T-helper 2 cell treated with Interferon-gamma antibody and Interleukin-4, amounts not matched to agents 100 ng/mL and 5 ng/mL, for 36 hours (primary cell): ENCODE data around the gene TBC1D8. TPM values are rescaled to one million over a fixed set of nuclear protein-coding genes. Genes with fewer than 3 reads are reported as not detected.

Experiments
- intact Hi-C: fragments of 100-400 bp; cut with micrococcal nuclease; formaldehyde crosslinking; loops from one replicate; pipeline ENCODE4 v1.15.1; 2023
- total RNA-seq: library from RNA; stranded (reverse); gene quantifications from 2 replicates; pipeline ENCODE4 v1.2.3, GENCODE V29; 2022

The TBC1D8 gene
- total RNA-seq, 1 donor from 2014 or later: 0.66 TPM

- intact Hi-C loops: loop anchor here (1.0 to 5.0 kb wide), 5 partner anchors 150 to 710 kb away; partner anchors contain the start of genes CNOT11, PDCL3, RNF149 and TBC1D8
Observed at GRCh38 chr2:101002562-101003277, 148.5 kb downstream of the TBC1D8 start.

GRCh38 chr2:101001691-101002561 is 149.3 kb downstream of the TBC1D8 start, which contains the start of gene RPL31:
Gene RPL31, plus strand, starts transcription at chr2:101002289. Its CDS starts 413 bp downstream, at chr2:101002702.
- intact Hi-C loops: loop anchor here (1.0 to 5.0 kb wide), 5 partner anchors 150 to 710 kb away; partner anchors contain the start of genes CNOT11, PDCL3, RNF149 and TBC1D8

GRCh38 chr2:100999995-101000394 is 151.2 kb downstream of the TBC1D8 start:
- intact Hi-C loops: loop anchor here (5.0 kb wide), 2 partner anchors 152 to 708 kb away; partner anchors contain the start of gene TBC1D8

GRCh38 chr2:100998235-100998573 is 153.0 kb downstream of the TBC1D8 start:
- intact Hi-C loops: no loop called here

GRCh38 chr2:100997509-100998234 is 153.5 kb downstream of the TBC1D8 start:
- intact Hi-C loops: no loop called here

- intact Hi-C loops: no loop called here
Observed at GRCh38 chr2:100995309-100996075, 155.7 kb downstream of the TBC1D8 start.

- intact Hi-C loops: no loop called here
Observed at GRCh38 chr2:100993294-100993693, 157.9 kb downstream of the TBC1D8 start.

- intact Hi-C loops: no loop called here
Observed at GRCh38 chr2:100992262-100992661, 158.9 kb downstream of the TBC1D8 start.

- intact Hi-C loops: no loop called here
Observed at GRCh38 chr2:100991404-100991773, 159.8 kb downstream of the TBC1D8 start.

- intact Hi-C loops: no loop called here
Observed at GRCh38 chr2:100990650-100991403, 160.4 kb downstream of the TBC1D8 start.

GRCh38 chr2:100990166-100990565 is 161.0 kb downstream of the TBC1D8 start:
- intact Hi-C loops: no loop called here

- intact Hi-C loops: loop anchor here (5.0 kb wide), 2 partner anchors 397 to 562 kb away; no protein-coding TSS in a partner anchor
Observed at GRCh38 chr2:100989666-100990065, 161.5 kb downstream of the TBC1D8 start.

GRCh38 chr2:100988630-100989417 is 162.4 kb downstream of the TBC1D8 start:
- intact Hi-C loops: loop anchor here (5.0 kb wide), 2 partner anchors 397 to 562 kb away; no protein-coding TSS in a partner anchor

GRCh38 chr2:100987974-100988373 is 163.2 kb downstream of the TBC1D8 start:
- intact Hi-C loops: loop anchor here (5.0 kb wide), 2 partner anchors 396 to 561 kb away; no protein-coding TSS in a partner anchor

GRCh38 chr2:100987536-100987935 is 163.6 kb downstream of the TBC1D8 start:
- intact Hi-C loops: loop anchor here (5.0 kb wide), 2 partner anchors 395 to 560 kb away; no protein-coding TSS in a partner anchor

GRCh38 chr2:100986157-100986556 is 165.0 kb downstream of the TBC1D8 start:
- intact Hi-C loops: loop anchor here (5.0 kb wide), 2 partner anchors 394 to 559 kb away; no protein-coding TSS in a partner anchor

GRCh38 chr2:100984892-100985307 is 166.3 kb downstream of the TBC1D8 start:
- intact Hi-C loops: loop anchor here (1.0 to 5.0 kb wide), 5 partner anchors 255 to 558 kb away; no protein-coding TSS in a partner anchor

- intact Hi-C loops: loop anchor here (1.0 to 2.0 kb wide), 2 partner anchors 253 to 377 kb away; no protein-coding TSS in a partner anchor
Observed at GRCh38 chr2:100983684-100984310, 167.4 kb downstream of the TBC1D8 start.
